Tibial nerve (tissue), 4 donors: ENCODE results near the gene OR52I2. TPM values are rescaled to one million over a fixed set of nuclear protein-coding genes. Genes with fewer than 3 reads are reported as not detected.

ENCODE experiments used
- DNase-seq, 2 donors: peaks; one replicate each; pipeline ENCODE4 v3.0.0-alpha.2; 2019; ENCODE audit warnings: low spot score in 2 of 2
- H3K27ac ChIP-seq, 4 donors: fragments of 200-600 bp; sonication (generic) in 3 of 4; one replicate each; pipeline ENCODE4 v1.5.1; 2017 to 2019; ENCODE audit warnings: mild to moderate bottlenecking in 1 of 4
- H3K27me3 ChIP-seq, 2 donors: fragments of 200-600 bp; sonication (generic) in 1 of 2; one replicate each; pipeline versions ENCODE4 v1.5.1 to v1.6.0; 2017 to 2019
- H3K36me3 ChIP-seq, 3 donors: fragments of 200-600 bp; sonication (generic); one replicate each; pipeline ENCODE4 v1.5.1; 2018 to 2019
- H3K4me1 ChIP-seq, 4 donors: fragments of 200-600 bp; sonication (generic) in 3 of 4; one replicate each; pipeline ENCODE4 v1.5.1; 2017 to 2019
- H3K4me3 ChIP-seq, 4 donors: fragments of 200-600 bp; sonication (generic) in 3 of 4; one replicate each; pipeline ENCODE4 v1.5.1; 2017 to 2019; ENCODE audit warnings: mild to moderate bottlenecking in 1 of 4, moderate library complexity in 1 of 4
- H3K9me3 ChIP-seq, 4 donors: fragments of 200-600 bp; sonication (generic) in 3 of 4; one replicate each; pipeline ENCODE4 v1.5.1; 2017 to 2019
- CTCF ChIP-seq, 5 experiments: fragments of 200-600 bp in 3 of 5; fragments of 450-650 bp in 2 of 5; sonication (generic) in 3 of 5; IDR thresholded peaks; one replicate each; pipeline ENCODE4 v1.5.1; 2016 to 2019; ENCODE audit warnings: antibody characterized with exemption in 5 of 5, mild to moderate bottlenecking in 3 of 5, moderate library complexity in 2 of 5
- EP300 ChIP-seq, 2 donors: sonication (generic); formaldehyde crosslinking; IDR thresholded peaks; one replicate each; pipeline ENCODE4 v1.6.1; 2017; ENCODE audit warnings: antibody characterized with exemption in 2 of 2, mild to moderate bottlenecking in 1 of 2
- POLR2A ChIP-seq, 2 donors: fragments of 450-650 bp; IDR thresholded peaks; one replicate each; pipeline ENCODE4 v1.6.1; 2017; ENCODE audit warnings: antibody characterized with exemption in 2 of 2, mild to moderate bottlenecking in 2 of 2, moderate library complexity in 2 of 2
- WGBS, 2 donors: methylation state at CpG; one replicate each; pipeline ENCODE4 v1.1.5; 2018; 5-methylcytosine and 5-hydroxymethylcytosine counted together
- total RNA-seq, 4 donors: library from RNA; depleted of rRNA; stranded (reverse); fragments of >200 nt; gene quantifications; one replicate each; pipeline ENCODE4 v1.1.0, GENCODE V29; 2016

Gene OR52I2
- not detected for total RNA-seq

GRCh38 chr11:4581443-4581842, at the start of gene OR52I2:
Gene OR52I2 (plus strand): TSS chr11:4581743.
- Histone ChIP-seq H3K4me1 (no peaks in the 10 kb centered on the region), H3K27ac (no peak within 1 kb of the TSS), H3K9me3 (no peaks in the 10 kb centered on the region), H3K27me3 (no peaks in the 10 kb centered on the region), H3K36me3 (no peaks in the 10 kb centered on the region), H3K4me3 (no peak within 1 kb of the TSS)
- TF ChIP-seq EP300 (IDR thresholded peaks at IDR 0.05) (no peak), POLR2A (IDR thresholded peaks at IDR 0.05) (no peak), CTCF (IDR thresholded peaks at IDR 0.05) (no peak)
- DNase-seq: no peak

- H3K4me1 ChIP-seq: no peaks in the 10 kb centered on the region
- WGBS, 2 donors: 25% methylated on average over 3 of the region's 3 CpGs
- peak; percentile 26 to 78 for DNase-seq
- no peaks in the 10 kb centered on the region for H3K36me3 ChIP-seq
- H3K27ac ChIP-seq: no peak overlapping the region
- no peaks in the 10 kb centered on the region for H3K9me3 ChIP-seq
- no peak for TF ChIP-seq POLR2A (IDR thresholded peaks at IDR 0.05)
- peak; percentile 40 to 60 (median 42) for TF ChIP-seq CTCF (IDR thresholded peaks at IDR 0.05)
- no peaks in the 10 kb centered on the region for H3K27me3 ChIP-seq
- no peak overlapping the region for H3K4me3 ChIP-seq
These were observed 41.8 kb upstream of the OR52I2 start for GRCh38 chr11:4539603-4540219.

DNA sequence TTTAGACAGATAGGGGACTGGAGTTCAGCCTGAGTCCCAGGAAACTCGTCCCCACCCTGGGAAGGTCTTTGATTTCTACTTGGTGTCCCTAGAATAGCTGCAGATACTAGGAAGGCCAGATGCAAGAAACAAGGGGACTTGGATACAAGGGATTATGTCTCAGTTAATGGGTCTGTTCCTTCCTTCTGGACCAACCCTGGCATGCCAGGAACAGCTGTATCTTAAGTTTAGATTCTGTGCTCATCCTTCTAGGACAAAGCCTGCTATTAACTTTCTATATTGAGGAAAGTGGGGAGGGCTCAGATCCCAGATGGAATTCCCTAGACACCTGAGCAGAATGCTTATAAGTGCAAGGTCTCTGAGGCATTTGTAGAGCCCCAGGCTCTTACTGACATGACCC, 40.5 kb upstream of the OR52I2 start:
- Histone ChIP-seq H3K4me3 (no peak overlapping the region), H3K27ac (no peak overlapping the region), H3K36me3 (no peaks in the 10 kb centered on the region), H3K9me3 (no peaks in the 10 kb centered on the region), H3K27me3 (no peaks in the 10 kb centered on the region), H3K4me1 (no peaks in the 10 kb centered on the region)
- no peak for DNase-seq
- 0 to 24% methylated on average over 1 of the region's 1 CpG for WGBS, 2 donors
- TF ChIP-seq POLR2A (IDR thresholded peaks at IDR 0.05) (no peak), EP300 (IDR thresholded peaks at IDR 0.05) (no peak)

DNA sequence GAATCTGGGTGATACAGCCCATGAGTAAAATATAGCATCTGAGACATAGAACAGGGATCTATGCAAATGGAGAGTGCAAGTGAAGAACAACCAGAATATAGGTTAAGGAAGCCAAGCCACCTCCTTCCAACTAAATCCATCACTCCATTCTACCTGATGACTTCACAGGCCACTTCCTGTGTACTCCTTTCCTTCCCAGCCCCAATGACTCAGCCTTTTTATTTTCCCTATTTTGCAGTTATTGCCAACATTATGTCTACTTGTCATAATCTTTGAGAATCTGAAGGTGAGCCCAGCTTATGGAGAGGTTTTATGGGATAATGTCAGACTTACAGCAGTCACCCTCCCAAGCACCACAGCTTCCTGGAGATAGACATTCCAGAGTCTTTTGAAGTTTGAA, 38.0 kb upstream of the OR52I2 start:
- no peak overlapping the region for H3K27ac ChIP-seq
- H3K27me3 ChIP-seq: no peaks in the 10 kb centered on the region
- H3K9me3 ChIP-seq: no peaks in the 10 kb centered on the region
- no peaks in the 10 kb centered on the region for H3K4me1 ChIP-seq
- DNase-seq: no peak
- no peak for TF ChIP-seq POLR2A (IDR thresholded peaks at IDR 0.05)
- no peak for TF ChIP-seq EP300 (IDR thresholded peaks at IDR 0.05)
- no peak for TF ChIP-seq CTCF (IDR thresholded peaks at IDR 0.05)
- H3K36me3 ChIP-seq: no peaks in the 10 kb centered on the region
- no peak overlapping the region for H3K4me3 ChIP-seq

- Histone ChIP-seq H3K27ac (no peak within 1 kb of the TSS), H3K27me3 (no peaks in the 10 kb centered on the region), H3K4me3 (no peak within 1 kb of the TSS), H3K4me1 (no peaks in the 10 kb centered on the region), H3K9me3 (peaks cover 0 to 1% (median 0%) of the 10 kb centered on the region in 4 donors), H3K36me3 (no peaks in the 10 kb centered on the region)
- DNase-seq: no peak
- WGBS, 2 donors: 77 to 83% methylated on average over 5 of the region's 5 CpGs
- TF ChIP-seq EP300 (IDR thresholded peaks at IDR 0.05): no peak
- no peak for TF ChIP-seq CTCF (IDR thresholded peaks at IDR 0.05)
- no peak for TF ChIP-seq POLR2A (IDR thresholded peaks at IDR 0.05)
These were observed 36.7 kb upstream of the OR52I2 start, which contains the start of gene OR52M1 for GRCh38 chr11:4544891-4545290. Gene OR52M1 (plus strand): TSS chr11:4545191. CDS start chr11:4545191, 0 bp downstream.

DNA sequence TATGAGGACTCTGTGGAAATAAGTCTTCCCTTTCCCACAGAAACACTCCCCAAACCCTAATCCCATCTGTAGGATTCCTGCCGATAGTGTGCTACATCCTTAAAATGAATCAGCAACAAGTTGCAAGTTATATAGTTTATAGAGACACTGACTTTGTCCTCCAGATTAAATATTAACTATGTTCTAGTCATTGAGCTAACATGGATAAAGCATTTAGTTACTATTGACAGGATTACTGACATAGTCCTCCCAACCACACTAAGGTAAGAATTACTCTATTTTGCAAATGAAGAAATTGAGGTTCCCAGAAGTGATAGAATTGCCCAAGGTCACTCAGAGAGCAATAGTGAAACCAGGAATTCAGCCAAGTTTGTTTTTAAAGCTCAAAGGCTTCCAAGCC, 34.7 kb upstream of the OR52I2 start:
- TF ChIP-seq CTCF (IDR thresholded peaks at IDR 0.05): no peak
- no peak for TF ChIP-seq EP300 (IDR thresholded peaks at IDR 0.05)
- TF ChIP-seq POLR2A (IDR thresholded peaks at IDR 0.05): no peak
- 77% methylated on average over 1 of the region's 1 CpG for WGBS, 2 donors
- Histone ChIP-seq H3K36me3 (no peaks in the 10 kb centered on the region), H3K27ac (no peak overlapping the region), H3K4me1 (no peaks in the 10 kb centered on the region), H3K4me3 (no peak overlapping the region), H3K9me3 (peaks cover 0 to 21% (median 0%) of the 10 kb centered on the region in 4 donors), H3K27me3 (no peaks in the 10 kb centered on the region)
- no peak for DNase-seq
